ENCODE data around the gene HMMR.
A peak's percentile ranks its signal among the peaks of the same experiment; 100 is the strongest.
"Not testable (repeated sequence)": the region's sequence is repeated elsewhere in the genome, so short reads cannot be mapped to it uniquely, and the experiment has no call there.

Gene HMMR

GRCh38 chr5:163460562-163461171, at the start of gene HMMR:
Gene HMMR (plus strand): TSS chr5:163460632. CDS start chr5:163460693, 61 bp downstream.
- DNase-seq (ENCODE audit: low read depth): no peak

- not testable (repeated sequence) for DNase-seq (ENCODE audit: low read depth)
These were observed 44.8 kb upstream of the HMMR start for GRCh38 chr5:163415673-163416072.

- no peak for DNase-seq (ENCODE audit: low read depth)
These were observed 35.6 kb upstream of the HMMR start for GRCh38 chr5:163424836-163425235.

GRCh38 chr5:163426128-163426527, 34.3 kb upstream of the HMMR start:
- DNase-seq (ENCODE audit: low read depth): not testable (repeated sequence)

- DNase-seq (ENCODE audit: low read depth): no peak
These were observed 27.9 kb upstream of the HMMR start for GRCh38 chr5:163432544-163432943.

- DNase-seq (ENCODE audit: low read depth): no peak
These were observed 27.2 kb upstream of the HMMR start for GRCh38 chr5:163433271-163433670.

GRCh38 chr5:163434401-163434866, 26.0 kb upstream of the HMMR start:
- no peak for DNase-seq (ENCODE audit: low read depth)

- DNase-seq (ENCODE audit: low read depth): no peak
These were observed 23.9 kb upstream of the HMMR start for GRCh38 chr5:163436515-163436914.

GRCh38 chr5:163437011-163437308, 23.5 kb upstream of the HMMR start:
- no peak for DNase-seq (ENCODE audit: low read depth)

GRCh38 chr5:163437309-163438182, 22.9 kb upstream of the HMMR start, which contains the start of gene CCNG1:
Gene CCNG1 (plus strand): TSS chr5:163437595. CDS start chr5:163439257, 1,662 bp downstream.
- peak; percentile 88 for DNase-seq (ENCODE audit: low read depth)

GRCh38 chr5:163439092-163439425, 21.4 kb upstream of the HMMR start:
- no peak for DNase-seq (ENCODE audit: low read depth)

GRCh38 chr5:163440954-163441353, 19.5 kb upstream of the HMMR start:
- no peak for DNase-seq (ENCODE audit: low read depth)

GRCh38 chr5:163444526-163444925, 15.9 kb upstream of the HMMR start:
- DNase-seq (ENCODE audit: low read depth): no peak

- DNase-seq (ENCODE audit: low read depth): no peak
These were observed 15.1 kb upstream of the HMMR start for GRCh38 chr5:163445345-163445744.

GRCh38 chr5:163447191-163447590, 13.2 kb upstream of the HMMR start:
- DNase-seq (ENCODE audit: low read depth): no peak

- no peak for DNase-seq (ENCODE audit: low read depth)
These were observed 12.6 kb upstream of the HMMR start for GRCh38 chr5:163447875-163448274.

- DNase-seq (ENCODE audit: low read depth): no peak
These were observed 11.9 kb upstream of the HMMR start for GRCh38 chr5:163448491-163448890.

- DNase-seq (ENCODE audit: low read depth): no peak
These were observed 8.9 kb upstream of the HMMR start for GRCh38 chr5:163451489-163451888.

GRCh38 chr5:163453705-163454104, 6.7 kb upstream of the HMMR start:
- DNase-seq (ENCODE audit: low read depth): peak; percentile 13

GRCh38 chr5:163455406-163455805, 5.0 kb upstream of the HMMR start:
- DNase-seq (ENCODE audit: low read depth): not testable (repeated sequence)

- no peak for DNase-seq (ENCODE audit: low read depth)
These were observed 4.3 kb upstream of the HMMR start for GRCh38 chr5:163456029-163456589.

- no peak for DNase-seq (ENCODE audit: low read depth)
These were observed 3.6 kb upstream of the HMMR start for GRCh38 chr5:163456840-163457239.

- DNase-seq (ENCODE audit: low read depth): no peak
These were observed 1.6 kb upstream of the HMMR start for GRCh38 chr5:163458778-163459385.

Measured in HS-5 (cell line).